SIG-M5 treated with dmso at 0.1 percent for 504 hours (cell line): ENCODE measurements around the gene GUCY1A2.
"Not testable (repeated sequence)": the region's sequence is repeated elsewhere in the genome, so short reads cannot be mapped to it uniquely, and the experiment has no call there.

Experiments
- DNase-seq: peaks from one replicate; lab custom pipeline; 2025; ENCODE audit not compliant: unreplicated experiment; lab: John Stamatoyannopoulos, UW

Gene GUCY1A2

DNA sequence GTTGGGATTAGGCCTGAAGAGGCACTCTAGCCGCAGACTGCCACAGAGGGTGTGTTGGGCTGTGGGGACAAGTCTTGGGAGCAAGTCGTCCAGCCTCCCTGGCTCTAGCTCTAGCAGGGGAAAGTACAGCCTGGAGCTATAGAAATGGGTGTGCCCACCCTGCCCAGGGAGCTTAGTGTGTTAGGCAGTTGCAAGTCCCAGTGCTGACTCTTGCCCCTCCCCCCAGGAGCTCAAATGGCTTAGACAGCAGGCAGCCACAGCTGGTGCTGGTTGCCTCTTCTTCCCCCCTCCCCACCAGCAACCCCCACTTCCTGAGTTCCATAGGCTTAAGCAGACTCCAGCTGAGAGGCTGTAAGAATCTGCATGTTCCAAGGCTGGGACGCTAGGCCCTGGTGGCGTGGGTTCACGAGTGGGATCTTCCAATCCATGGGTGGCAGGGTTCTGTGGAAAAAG, 61.2 kb downstream of the GUCY1A2 start:
- no peak for DNase-seq

DNA sequence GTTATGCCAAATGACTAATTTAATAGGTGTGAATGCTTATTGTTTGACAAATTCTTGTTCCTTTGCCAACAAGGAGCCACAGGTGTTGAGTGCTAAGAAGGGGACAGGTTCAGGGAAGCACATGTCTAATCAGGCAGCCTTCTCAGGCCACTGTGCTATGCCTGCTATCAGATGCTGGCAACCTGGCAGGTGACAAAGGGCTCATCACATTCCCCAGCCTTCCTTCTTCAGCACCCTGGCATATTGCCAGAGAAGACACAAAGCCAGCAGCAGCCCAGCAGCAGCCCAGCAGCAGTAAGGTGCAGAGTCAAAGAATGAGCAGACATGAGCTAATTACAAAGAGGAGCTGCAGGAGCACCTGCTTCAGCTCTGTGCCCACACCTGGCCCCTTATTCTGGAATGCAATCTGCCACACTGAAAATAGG, 68.2 kb downstream of the GUCY1A2 start:
- DNase-seq = no peak

DNA sequence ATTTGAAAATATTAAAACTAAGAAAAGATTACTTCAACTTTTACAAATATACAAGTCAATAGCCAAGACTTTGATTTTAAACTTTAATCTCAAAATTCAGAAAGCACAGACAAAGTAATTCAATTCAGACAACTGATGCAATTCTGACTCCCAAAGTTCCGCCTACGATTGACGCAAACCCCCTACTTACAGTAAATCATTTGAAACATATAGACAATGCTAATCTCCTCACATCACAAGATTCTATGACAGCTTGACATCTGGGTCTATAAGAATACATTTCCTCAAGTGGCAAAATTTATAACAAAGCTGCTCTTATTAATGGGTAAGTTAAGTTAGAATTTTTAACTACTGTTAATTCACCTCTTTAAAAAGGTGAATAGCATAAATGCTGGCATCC, 75.2 kb downstream of the GUCY1A2 start:
- DNase-seq = no peak

DNA sequence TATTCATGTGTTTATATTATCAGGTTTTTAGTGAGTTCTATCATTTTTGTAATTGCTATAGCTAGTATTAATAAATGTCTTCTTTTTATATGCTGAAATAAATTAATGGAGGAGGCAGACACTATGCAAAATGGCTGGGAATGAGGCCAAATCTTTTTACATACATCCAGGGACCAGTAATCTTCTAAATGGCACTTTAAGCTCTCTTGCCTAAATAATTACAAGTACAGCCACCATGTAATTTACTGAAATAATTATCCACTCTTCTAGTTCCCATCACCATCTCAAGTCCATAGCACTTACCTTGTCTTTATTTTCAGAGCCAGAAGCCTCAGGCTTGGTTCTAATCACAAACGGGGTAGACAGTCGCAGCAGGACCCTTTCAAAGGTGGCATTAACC, 79.1 kb downstream of the GUCY1A2 start:
- DNase-seq = no peak

DNA sequence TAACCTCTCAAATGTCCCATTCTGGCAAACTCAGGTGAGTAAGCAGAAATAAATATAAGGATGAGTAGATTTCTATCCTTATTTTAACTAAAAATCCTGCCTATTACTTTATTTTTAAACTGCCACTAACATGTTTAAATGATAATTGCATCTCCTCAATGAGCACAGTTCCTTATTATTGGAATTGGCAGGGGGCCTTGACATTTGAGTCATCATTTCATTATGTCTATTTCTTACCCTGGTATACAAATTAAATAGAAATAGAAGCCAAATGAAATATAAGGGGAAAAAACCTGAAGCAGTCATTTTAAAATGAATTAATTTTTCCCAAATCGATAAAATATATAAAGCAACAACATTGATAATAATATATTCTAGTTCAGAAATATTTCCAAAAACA, 81.2 kb downstream of the GUCY1A2 start:
- DNase-seq = no peak

DNA sequence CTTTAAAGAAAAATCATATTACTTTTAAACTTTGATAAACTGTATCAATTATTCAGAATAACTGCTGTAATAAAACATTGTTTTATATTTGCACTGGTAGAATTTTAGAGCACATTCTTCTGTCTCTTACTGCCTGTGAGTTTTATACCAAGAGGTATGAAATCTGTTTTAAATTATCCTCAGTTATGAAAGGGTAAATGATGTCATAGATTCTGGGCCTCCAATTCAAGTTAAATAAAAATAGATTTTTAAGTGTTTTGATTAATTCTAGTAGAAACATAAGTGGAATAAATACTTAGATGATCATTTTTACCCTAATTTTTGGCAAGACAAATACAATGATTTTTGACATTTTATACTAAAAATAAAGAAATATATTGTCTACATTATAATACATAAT, 93.0 kb downstream of the GUCY1A2 start:
- DNase-seq = no peak

DNA sequence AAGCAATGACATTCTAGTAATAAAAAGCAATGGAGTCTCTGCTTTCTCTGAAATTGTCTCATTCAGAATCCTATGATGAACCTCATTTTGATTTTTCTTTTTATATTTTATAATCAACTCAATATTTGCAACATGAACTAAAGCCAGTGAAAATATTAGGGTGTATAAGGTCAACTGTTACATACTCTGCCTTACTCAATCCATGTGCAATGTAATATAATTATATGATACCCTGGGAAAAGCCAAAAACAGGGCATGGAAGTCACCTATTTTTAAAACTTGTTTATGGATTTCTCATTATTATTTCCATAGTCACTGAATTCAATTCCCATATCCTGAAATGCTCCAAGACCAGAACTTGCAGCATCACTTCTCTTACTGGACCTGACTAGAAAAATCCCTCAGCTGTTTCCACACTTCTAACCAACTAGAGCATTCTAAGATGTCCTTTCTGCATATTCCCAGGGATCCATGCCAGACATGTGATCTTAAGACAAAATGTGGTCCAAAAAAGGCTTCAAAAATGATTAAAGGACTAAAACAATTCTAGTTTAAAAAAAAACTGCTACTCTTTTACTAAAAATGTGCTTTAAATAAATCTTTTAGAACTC, 97.3 kb downstream of the GUCY1A2 start:
- DNase-seq = no peak

DNA sequence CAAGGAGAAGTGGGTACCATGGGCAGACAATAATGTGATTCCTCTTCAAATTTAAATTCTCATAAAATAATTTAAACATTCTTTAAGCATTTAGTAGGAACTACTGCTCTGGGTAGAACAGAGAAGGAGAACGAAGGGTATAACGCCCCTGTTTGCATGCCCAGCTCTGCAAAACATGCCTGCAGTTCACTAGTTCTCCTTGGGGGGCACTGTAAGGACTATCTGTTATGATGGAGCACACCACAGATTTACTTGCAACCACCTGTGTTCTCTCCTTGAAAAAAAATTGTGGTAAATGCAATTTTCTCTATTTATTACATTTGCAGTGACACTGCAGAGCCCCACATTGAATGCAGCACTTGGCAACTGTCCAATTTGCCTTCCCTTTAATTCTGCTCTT, 100.3 kb downstream of the GUCY1A2 start:
- no peak for DNase-seq

DNA sequence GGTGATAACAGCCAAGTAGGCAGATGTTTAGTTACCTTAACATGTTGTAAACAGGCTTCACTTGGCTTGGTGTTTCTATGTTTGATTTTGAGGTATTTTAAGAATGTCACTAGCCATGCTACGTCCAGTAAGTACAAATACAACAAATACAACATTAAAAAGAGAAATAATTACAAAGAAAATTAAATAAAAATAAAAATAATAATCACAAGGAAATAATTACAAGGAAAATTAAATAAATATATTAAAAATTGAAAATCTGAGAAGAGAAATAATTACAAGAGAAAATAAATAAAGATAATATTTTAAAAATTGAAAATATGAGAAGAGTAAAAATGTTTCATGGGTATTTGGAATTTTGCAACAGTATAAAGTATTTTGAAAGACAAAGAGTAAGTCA, 103.9 kb downstream of the GUCY1A2 start:
- DNase-seq = no peak

DNA sequence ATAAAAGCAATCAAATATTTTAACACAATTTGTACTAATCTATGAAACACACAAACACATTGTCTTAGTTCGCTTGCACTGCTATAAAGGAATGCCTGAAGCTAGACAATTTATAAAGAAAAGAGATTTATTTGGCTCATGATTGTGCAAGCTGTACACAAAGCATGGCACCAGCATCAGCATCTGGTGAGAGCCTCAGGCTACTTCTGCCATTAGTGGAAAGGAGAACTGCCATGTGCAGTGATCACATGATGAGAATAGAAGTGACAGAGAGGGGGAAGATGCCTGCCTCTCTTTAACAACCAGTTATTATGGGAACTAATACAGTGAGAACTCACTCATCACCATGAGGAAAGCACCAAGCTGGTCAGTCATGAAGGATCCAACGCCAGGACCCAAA, 105.1 kb downstream of the GUCY1A2 start:
- no peak for DNase-seq

DNA sequence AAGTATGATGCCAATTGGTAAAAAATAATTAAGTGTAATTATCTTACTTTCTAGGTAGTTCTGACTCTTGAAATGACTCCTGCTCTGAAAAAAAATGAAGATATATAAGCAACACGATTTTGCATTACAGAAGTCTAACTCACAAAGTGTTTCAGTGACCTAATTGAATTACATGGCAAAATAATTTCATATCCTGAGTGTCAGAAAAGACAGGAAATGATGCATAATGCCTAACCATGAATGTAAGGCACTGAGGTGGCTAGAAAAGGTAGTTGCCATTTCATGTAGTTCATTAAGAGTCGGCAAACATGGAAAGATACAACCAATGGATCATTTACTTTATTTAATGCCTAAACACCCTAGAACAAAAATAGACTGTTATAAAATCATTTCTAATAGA, 113.5 kb downstream of the GUCY1A2 start:
- DNase-seq = no peak

DNA sequence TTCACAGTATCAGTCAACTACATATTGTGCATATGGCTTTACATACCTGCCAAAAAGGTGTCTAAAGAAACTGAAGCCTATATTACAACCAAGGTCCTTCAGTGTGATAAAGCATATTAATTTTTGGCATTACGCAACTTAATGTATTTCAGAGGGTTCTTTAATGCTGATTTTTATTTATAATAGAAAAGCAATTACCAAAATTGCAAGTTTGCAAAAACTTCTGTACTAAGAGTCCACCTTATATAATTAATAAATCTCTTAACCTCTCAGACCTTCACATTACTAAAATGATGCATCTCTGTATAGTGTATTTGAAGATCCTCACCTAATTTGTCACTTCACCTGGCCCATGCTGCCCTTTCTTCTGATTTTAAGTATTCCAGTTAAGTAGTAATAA, 128.6 kb downstream of the GUCY1A2 start:
- no peak for DNase-seq

DNA sequence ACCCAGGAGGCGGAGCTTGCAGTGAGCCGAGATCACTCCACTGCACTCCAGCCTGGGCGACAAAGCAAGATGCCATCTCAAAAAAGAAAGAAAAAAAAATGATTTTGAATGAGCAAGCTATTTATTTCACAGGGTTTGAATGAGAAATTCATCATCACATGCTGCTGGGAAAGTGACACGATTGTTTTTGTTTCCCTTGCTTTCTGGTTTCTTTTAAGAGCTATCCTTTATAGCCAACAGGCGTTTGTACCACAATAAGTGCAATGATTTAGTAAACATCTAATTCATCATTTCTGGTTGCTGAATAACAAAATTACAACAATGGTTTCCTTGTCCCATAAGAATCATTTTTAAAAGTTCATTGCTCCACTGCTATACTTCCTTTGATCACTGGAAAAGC, 129.9 kb downstream of the GUCY1A2 start:
- DNase-seq = no peak

DNA sequence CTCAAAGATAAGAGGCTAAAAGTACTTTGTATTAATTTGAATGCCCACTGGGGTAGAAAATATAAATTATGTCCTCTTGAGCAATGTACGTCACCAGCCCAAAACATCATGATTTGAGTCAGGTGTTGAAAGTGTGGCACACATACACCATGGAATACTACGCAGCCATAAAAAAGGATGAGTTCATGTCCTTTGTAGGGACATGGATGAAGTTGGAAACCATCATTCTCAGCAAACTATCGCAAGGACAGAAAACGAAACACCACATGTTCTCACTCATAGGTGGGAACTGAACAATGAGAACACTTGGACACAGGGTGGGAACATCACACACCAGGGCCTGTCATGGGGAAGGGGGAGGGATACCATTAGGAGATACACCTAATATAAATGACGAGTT, 134.6 kb downstream of the GUCY1A2 start:
- DNase-seq = not testable (repeated sequence)

DNA sequence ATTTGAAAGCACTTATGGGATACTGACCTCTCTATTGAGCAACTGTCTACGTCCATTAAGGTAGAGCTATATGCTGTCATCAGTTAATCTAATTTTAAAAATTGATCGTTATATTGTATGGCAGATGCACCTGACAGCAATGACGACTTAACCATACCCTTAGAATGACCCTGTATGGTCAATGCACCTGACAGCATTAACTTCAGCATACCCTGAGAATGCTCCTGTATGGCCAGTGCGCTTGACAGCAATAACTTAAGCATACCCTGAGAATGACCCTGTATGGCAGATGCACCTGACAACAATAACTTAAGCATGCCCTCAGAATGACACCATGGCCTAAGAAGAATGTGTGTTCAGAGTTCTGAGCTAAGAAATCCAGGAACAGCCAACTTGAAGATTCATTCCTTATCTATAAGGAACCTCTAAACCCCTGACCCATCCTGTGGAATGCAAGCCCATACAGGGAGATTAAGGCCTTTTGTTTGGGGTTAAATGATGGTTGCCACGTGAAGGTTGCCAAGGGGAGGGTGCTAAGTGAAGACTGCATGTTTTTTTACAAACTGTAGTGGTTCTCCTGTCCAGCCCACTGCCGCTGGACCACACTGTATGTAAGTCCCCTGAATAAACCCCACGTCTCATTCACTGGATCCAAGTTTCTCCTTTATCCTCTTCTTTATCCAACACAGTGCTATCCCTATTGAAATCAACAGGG, 138.3 kb downstream of the GUCY1A2 start:
- DNase-seq = no peak

DNA sequence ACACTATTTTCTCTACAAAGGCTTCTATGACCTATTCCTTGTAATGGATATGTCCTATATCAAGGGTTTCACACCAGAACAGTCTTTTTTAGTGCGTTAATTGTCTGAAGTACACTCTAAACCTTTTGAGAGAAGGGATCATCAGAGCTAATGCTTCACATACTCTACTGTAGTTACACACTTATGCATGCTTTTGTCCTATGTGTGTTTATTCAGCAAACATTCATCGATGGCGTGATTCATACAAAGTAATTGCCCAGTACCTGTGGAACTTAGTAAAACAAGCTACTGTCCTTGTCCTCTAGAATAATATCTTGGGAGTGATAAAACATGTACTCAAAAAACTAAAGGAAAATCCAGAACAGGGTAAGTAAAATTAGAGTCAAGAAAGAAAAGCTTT, 139.2 kb downstream of the GUCY1A2 start:
- DNase-seq = no peak

DNA sequence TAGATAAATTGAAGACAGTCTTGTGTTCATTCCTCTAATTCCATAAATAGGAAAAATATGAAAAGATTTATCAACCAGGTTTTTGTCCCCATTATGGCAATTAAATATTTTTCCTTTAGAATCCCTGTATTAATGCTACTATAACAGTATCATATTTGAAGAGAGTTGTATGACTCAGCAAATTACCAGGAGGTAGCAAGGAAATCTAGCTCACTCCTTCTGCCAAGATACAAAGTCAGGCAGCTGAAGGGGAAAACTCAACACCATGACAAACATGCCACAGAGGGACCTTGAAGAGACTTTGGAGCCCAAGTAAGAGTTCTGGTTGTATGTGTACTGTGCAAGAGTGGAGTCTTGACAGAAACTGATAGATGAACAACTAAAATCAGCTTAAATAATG, 143.3 kb downstream of the GUCY1A2 start:
- DNase-seq = no peak

DNA sequence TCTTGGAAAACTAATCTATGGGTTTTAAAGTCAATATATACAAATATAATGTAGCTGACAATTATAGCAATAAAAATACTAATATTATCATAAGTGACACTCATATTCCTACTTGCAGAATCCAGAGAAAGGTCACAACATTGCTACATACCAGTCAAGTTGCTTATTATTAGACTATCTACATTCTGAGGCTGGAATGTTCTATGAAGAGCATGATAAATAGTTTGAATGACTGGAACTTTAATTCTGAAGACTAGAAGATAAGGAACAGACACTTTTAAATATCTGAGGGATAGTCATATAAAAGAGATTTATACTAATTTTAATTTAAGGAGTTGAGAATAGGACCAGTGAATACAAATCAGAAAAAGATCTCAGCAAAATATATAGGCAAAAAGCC, 146.0 kb downstream of the GUCY1A2 start:
- DNase-seq = no peak

DNA sequence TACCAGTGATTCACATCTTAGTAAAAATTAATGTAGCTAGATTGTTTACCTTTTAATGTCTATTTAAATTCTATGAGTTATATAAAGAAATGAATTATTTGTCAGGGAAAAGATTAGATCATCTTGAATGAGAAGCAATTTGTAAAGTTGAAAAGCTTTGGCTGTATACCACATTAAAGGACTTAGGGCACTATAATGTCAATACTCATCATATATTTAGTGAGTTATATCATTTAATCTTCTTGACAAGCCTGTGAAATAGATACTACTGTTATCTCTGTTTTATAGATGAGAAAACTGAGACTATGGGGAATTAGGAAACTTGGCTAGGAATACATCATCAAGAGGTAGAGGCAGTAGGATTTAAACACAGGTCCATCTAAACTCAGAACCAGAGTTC, 160.1 kb downstream of the GUCY1A2 start:
- DNase-seq = no peak

DNA sequence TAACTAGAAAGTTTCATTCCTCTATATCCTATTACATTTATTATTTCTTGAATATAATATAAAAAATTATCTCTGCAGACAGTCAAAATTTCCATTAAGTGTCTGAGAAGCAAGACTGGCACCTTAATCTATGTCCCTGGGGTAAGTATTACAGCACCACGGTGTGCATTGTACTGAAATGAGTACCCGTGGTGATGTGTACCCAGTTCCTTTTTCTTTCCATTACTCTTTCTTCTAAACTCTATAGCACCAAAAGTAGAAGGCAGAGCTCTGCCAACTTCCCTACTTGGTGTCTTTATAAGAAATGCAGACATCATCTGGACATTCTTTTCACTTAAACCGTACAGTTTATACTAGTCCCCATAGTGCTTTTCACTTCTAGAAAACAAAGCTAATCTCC, 161.7 kb downstream of the GUCY1A2 start:
- DNase-seq = no peak

DNA sequence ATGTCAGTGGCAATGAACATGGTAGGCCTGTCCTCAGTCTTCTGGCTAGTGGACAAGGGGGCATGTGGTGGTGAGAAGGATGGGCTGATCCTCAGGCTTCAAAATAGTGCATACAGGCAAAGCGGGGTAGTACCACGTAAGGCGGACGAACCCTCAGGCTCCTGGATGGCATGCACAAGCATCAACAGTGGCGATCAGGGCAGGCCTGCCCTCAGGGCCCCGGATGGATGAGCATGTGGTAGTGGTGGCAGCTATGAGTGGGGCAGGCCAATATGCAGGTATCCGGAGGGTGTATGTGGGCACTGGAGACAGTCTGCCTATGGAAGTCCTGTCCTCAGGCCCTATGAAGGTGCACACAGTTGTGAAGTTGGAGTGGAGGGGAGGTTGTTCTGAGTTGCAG, 163.8 kb downstream of the GUCY1A2 start:
- DNase-seq = no peak

DNA sequence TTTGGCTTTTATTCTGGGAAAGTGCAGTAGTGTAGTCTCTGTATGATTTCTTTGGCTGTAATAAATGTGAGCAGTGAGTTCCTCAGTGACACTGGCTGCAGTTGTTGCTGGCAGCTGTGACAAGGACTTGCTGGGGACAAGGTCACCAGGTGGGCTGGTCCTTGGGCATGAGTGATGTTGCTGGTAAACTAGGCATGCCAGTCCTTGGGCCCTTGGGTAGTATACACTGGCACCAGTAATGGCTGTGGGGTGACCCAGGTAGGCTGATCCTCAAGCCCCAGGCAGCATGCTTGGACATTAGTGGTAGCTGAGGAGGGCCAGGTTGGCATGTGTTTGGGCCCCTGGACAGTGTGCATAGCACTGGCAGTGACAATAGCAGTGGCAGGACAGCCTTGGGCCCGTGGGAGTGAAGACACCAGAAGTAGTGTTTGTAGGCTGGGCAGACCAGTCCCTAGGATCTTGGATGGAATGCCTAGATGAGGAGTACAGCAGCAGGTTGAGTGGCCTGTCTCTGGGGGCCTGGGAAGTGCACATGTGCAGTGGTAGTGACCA, 164.3 kb downstream of the GUCY1A2 start:
- no peak for DNase-seq

DNA sequence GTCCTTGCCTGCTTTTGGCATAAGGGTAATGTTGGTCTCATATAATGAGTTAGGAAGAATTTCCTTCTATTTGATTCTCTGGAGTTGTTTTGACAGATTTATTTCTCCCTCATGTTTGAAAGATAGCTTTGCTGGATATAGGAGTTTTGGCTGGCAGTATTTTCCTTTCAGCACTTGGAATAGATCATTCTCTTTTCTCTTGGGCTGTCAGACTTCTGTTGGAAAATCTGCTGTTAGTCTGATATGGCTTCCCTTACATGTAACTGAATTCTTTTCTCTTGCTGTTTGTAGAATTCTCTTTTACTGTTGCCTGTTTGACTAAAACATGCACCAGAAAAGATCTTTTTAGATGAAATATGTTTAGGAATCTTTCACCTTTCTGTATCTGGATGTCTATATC, 165.5 kb downstream of the GUCY1A2 start:
- DNase-seq = no peak
